ENCODE measurements around the gene LSM14B. TPM values are rescaled to one million over a fixed set of nuclear protein-coding genes. Genes with fewer than 3 reads are reported as not detected.

LSM14B gene
- total RNA-seq, 6 experiments from 2014 or later = 40.4 to 42.7 (median 40.9) TPM

DNA sequence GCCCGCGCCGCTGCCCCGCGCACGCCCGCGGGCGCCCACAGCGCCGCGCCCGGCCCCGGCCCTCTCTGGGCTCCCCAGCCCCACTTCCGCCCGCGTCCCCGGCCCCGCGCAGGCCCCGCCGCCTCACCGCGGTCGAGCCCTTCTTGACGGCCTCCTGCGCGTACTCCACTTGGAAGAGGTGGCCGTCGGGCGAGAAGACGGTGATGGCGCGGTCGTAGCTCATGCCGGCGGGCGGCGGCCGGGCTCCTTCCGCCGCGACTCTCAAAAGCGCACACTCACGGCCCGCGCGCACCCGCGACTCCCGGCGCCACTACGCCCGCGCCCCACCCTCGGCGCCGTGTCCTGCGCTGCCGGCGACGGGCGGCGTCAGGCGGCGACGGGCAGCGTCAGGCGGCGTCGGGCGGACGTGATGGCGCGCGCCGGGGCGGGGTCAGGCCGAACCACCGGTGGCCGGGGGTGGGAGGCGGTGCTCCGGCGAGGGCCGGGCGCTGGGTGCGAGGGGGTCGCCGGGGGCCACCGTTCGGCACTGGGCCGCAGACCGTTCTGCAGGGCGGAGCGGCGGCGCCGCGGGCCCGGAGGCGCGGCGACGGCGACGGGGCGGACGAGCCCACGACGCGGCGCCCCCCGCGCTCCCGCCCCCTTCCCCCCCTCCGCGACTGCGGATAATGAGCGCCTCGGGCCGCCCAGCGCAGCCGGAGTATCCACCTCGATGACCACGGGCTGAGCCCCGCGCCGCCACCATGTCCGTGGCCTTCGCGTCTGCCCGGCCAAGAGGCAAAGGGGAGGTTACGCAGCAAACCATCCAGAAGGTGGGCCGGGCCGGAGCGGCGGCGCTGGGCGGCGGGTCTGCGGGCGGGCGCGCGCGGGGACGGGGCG is 21.0 kb downstream of the LSM14B start, which contains the start of the genes PSMA7 and SS18L1:
Gene PSMA7, minus strand, starts transcription at position 314 of the 876 bp plus-strand sequence. Its CDS starts 91 bp downstream, at position 223.
Gene SS18L1, plus strand, starts transcription at position 689 of the 876 bp plus-strand sequence. Its CDS starts 52 bp downstream, at position 741.
- peaks cover 4% of the 10 kb centered on the region for H3K27me3 Mint-ChIP-seq (ENCODE audit: insufficient read depth)
- TF ChIP-seq, protein P1, sequence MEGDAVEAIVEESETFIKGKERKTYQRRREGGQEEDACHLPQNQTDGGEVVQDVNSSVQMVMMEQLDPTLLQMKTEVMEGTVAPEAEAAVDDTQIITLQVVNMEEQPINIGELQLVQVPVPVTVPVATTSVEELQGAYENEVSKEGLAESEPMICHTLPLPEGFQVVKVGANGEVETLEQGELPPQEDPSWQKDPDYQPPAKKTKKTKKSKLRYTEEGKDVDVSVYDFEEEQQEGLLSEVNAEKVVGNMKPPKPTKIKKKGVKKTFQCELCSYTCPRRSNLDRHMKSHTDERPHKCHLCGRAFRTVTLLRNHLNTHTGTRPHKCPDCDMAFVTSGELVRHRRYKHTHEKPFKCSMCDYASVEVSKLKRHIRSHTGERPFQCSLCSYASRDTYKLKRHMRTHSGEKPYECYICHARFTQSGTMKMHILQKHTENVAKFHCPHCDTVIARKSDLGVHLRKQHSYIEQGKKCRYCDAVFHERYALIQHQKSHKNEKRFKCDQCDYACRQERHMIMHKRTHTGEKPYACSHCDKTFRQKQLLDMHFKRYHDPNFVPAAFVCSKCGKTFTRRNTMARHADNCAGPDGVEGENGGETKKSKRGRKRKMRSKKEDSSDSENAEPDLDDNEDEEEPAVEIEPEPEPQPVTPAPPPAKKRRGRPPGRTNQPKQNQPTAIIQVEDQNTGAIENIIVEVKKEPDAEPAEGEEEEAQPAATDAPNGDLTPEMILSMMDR (IDR thresholded peaks at IDR 0.05) = no peak
- peaks cover 40% of the 10 kb centered on the region for H3K4me1 Mint-ChIP-seq (ENCODE audit: low read depth)
- peak within 1 kb of the TSS; percentile 91 for H3K4me3 Mint-ChIP-seq
- H3K27ac Mint-ChIP-seq = peak within 1 kb of the TSS; percentile 81
- no peaks in the 10 kb centered on the region for H3K9me3 Mint-ChIP-seq
- peak; percentile 66 for DNase-seq
- peaks cover 29% of the 10 kb centered on the region for H3K36me3 Mint-ChIP-seq (ENCODE audit: low read depth)

DNA sequence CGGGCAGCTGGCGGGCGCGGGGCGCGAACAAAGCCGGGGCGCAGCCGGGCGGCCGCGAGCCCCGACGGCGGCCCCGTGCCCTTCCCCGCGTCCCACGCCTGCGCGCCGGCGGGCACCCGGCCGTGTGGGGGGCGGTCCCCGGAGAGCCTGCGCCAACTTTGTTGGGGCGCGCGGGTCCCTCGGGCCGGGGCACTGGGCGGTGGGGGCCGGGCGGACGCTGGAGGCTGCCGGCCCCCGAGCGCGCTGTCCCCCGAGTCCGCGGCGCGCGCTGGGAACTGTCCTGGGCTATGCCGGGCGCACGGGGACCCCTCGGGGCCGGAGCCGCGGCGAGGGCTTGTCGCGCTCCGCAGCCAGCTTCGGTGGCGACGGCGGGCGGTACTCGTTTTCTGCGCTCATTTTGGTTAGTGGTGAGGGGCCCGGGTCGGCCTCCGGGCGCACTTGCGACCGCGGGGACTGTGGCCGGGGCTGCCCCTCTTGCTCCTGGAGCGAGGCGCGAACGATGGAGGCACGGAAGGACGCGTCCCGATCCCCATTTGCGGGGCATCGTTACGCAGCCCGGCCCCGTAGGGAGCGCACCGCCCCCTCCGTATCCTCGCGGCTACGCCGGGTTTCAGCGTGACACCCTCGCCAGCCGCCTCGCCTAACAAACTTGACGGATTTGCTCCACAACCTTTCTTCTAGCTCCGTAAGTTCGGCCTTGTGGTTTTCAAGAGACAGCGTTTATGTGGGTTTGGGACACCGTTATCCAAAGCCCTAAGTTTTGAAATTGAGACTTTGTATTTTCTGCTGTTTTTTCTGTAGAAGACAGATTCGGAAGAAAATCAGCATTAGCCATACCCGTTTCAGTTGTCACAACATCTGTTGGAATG is 21.9 kb downstream of the LSM14B start:
- Mint-ChIP-seq H3K36me3 (ENCODE audit: low read depth) (peaks cover 20% of the 10 kb centered on the region), H3K4me3 (peak overlapping the region; percentile 91), H3K27ac (peak overlapping the region; percentile 76), H3K27me3 (ENCODE audit: insufficient read depth) (peaks cover 4% of the 10 kb centered on the region), H3K9me3 (no peaks in the 10 kb centered on the region), H3K4me1 (ENCODE audit: low read depth) (peaks cover 41% of the 10 kb centered on the region)
- DNase-seq = no peak
- TF ChIP-seq, protein P1 (IDR thresholded peaks at IDR 0.05) = peak; percentile 13; the same call in 1 of the 2 replicates

DNA sequence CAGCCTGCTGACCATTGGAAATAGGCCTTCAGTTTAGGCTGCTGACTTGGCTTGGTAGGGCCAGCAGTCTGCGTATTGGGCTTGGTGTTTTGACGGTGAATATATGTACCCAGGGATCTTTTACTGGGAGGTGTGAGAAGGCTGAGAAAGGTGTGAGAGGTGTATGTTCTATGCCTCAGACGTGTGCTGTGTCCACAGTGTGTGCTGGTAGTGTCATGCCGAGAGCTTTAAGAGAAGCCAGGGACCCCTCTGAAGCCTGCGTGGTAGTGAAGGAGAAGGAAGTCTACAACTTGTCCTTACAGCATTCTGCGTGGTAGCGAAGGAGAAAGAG is 23.4 kb downstream of the LSM14B start:
- Mint-ChIP-seq H3K27ac (no peak overlapping the region), H3K9me3 (no peaks in the 10 kb centered on the region), H3K4me3 (no peak overlapping the region; the same call in 1 of the 2 replicates), H3K4me1 (ENCODE audit: low read depth) (peaks cover 40% of the 10 kb centered on the region), H3K36me3 (ENCODE audit: low read depth) (peaks cover 10% of the 10 kb centered on the region), H3K27me3 (ENCODE audit: insufficient read depth) (peaks cover 4% of the 10 kb centered on the region)
- TF ChIP-seq, protein P1 (IDR thresholded peaks at IDR 0.05) = no peak
- no peak for DNase-seq

DNA sequence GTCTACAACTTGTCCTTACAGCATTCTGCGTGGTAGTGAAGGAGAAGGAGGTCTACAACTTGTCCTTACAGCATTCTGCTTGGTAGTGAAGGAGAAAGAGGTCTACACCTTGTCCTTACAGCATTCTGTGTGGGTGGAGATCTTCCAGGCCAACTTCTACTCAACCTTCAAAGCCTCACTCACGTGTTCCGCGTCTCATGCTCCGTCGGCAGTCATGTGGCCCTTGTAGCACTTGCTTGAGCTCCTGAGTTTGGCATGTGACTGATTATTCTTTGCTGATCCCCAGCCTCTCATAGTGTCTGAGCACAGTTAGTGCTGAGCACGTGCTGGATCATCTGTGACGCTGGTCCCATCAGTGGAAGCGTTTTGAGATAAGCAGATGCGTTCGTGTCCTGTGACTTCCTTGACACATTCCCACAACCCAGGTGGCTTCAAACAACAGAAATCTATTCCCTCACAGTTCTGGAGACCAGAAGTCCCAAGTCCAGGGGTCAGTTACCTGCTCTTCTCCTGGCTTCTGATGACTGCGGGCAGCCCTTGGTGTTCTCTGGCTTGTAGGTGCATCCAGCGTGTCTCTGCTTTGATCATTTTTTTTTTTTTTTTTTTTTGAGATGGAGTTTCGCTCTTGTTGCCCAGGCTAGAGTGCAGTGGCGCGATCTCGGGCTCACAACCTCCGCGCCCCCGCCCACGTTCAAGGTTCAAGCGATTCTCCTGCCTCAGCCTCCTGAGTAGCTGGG is 23.9 kb downstream of the LSM14B start:
- peaks cover 35% of the 10 kb centered on the region for H3K4me1 Mint-ChIP-seq (ENCODE audit: low read depth)
- no peak for DNase-seq
- TF ChIP-seq, protein P1 (IDR thresholded peaks at IDR 0.05) = no peak
- H3K27ac Mint-ChIP-seq = no peak overlapping the region
- H3K27me3 Mint-ChIP-seq (ENCODE audit: insufficient read depth) = peaks cover 4% of the 10 kb centered on the region
- H3K9me3 Mint-ChIP-seq = no peaks in the 10 kb centered on the region
- H3K36me3 Mint-ChIP-seq (ENCODE audit: low read depth) = peaks cover 7% of the 10 kb centered on the region; the same call in 1 of the 2 replicates
- no peak overlapping the region for H3K4me3 Mint-ChIP-seq

DNA sequence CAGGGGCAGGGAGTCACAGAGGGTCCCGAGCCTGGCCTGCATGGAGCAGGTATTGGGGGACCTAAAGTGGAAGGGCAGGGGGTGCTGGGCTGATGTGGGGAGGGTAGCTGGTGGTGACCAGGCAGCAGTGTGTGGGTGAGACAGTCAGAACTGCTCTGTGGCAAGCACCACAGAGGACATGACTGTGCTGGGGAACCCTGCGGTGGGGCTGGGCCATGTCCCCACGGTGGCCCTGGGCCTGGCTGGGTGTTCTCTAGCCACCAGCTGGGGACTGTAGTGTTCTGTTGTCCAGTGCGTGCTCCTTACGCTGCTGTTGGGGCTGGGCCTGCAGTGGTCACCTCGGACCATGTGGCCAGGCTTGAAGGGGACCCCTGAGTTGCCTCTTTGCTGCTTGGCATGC is 24.9 kb downstream of the LSM14B start:
- TF ChIP-seq, protein P1 (IDR thresholded peaks at IDR 0.05) = no peak
- Mint-ChIP-seq H3K4me1 (ENCODE audit: low read depth) (peaks cover 26% of the 10 kb centered on the region), H3K4me3 (no peak overlapping the region), H3K27me3 (ENCODE audit: insufficient read depth) (peaks cover 3% of the 10 kb centered on the region), H3K27ac (no peak overlapping the region), H3K9me3 (no peaks in the 10 kb centered on the region), H3K36me3 (ENCODE audit: low read depth) (peaks cover 3% of the 10 kb centered on the region)
- no peak for DNase-seq

All from HFFc6 (cell line).